T-helper 1 cell (primary cell): ENCODE measurements around the gene FDXACB1.

Source experiments
- DNase-seq, 5 donors: peaks; one replicate each; pipeline ENCODE4 v3.0.0-alpha.2; 2012 to 2020
- total RNA-seq, 4 donors: gene quantifications; one replicate each; lab custom pipeline; 2026; lab: John Stamatoyannopoulos, UW

FDXACB1 gene, protein sequence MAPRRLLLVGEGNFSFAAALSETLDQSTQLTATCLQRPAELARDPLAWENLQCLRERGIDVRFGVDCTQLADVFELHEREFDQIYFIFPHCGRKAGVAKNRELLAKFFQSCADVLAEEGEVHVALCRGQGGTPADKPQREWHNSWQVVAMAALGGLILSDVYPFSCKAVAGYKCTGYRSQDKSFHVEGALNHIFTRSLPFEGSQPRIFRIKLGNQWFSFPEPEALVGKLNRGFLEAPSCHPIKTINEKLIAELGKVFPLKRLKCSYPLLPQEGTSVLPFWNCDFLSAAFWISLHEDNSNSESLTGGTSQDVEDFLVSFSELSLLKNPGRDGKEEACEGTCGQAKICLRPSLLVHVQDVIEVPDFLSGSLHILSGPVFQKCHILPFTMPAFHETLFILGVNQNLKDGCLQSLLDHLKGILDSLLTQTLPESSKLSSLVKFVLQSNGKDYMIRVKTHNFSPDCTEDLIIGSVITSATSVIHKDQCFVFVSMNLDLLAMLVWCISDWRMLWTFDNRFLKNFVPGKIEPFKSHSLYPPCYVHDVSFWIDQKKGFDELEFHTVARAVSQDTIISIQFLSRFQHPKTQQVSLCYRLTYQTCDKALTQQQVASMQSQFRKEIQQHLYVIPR
- total RNA-seq: 0.80 to 2.5 (median 1.8) reads per million in 4 donors

DNA sequence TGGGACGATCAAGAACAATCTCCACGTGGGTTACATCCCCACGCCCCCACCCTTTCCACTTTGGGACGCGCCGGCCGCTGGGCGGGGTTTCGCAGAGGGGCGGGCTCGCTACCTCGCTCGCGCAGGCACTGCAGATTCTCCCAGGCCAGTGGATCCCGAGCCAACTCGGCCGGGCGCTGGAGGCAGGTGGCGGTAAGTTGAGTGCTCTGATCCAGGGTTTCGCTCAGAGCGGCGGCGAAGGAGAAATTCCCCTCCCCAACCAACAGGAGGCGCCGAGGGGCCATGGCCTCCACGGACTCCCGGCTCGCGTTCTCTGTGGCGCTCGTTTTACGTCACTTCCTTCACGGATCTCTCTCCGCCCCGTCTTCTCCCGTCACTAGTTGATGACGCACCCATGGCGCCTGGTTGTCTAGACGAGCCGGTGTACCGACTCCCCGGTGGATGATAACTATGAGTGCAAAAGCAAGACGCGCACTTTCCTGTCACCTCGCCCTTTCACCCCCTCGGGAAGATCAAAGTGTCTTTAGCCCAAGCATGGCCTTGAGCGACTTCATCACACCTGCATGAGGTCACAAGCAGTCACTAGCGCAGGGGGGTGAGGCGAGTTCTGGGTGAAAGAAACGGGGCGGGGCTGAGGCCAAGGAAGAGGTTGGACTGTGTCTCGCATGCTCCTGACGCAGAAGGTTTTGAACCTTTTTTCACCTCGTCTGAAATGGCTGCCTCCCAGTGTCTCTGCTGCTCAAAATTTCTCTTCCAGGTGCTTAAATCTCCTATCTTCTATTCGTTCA, at the start of gene FDXACB1, which contains the start of gene CFAP68:
TSS of gene FDXACB1 (minus strand) at position 317 of the 788 bp plus-strand sequence. CDS start at position 284, 33 bp downstream.
TSS of gene CFAP68 (plus strand) at position 693 of the 788 bp plus-strand sequence. CDS start at position 713, 20 bp downstream.
- peak; percentile 90 to 96 (median 95) for DNase-seq

DNA sequence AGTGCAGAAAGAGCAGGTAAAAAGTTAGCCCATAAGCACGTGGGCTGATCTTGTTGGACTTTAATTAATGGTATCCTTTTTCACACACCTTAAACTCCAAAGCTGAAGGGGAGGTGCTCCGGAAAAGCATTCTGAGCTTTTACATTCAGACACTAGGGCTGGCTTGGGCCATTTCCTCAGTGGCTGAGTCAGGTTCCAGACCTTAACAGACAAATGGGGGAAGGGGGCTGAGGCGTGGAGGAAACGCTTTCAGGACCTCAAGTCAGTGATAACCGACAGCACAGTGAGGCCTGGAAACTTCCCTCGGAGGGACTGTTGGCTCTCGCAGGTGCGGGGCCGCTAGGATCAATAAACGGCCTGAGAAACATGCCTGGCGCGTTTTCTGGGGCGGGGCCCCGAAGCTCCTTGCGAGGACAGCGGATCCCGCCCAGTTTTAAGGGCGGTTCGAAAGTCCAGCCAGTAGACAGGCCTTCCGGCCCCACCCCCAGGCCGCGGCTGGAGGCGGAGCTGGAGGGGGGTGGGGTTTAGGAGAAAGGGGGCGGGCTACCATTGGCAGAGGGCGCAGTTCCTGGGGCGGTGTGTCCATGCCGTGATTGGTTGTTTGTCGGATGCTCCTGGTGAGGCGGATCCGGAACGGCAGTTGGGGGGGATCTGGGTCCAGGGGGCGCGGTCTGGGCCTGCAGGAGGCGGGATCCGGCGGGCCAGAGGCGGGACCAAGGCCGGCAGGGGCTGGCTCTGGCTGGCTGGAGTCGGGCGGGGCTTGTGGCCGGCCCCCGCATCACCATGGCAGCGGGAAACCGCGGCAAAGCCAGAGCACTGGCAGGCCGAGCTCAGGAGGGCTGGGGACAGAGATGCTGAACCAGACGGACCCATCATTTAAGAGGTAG, 47.8 kb upstream of the FDXACB1 start:
- DNase-seq: peak; percentile 86 to 96 (median 88)

DNA sequence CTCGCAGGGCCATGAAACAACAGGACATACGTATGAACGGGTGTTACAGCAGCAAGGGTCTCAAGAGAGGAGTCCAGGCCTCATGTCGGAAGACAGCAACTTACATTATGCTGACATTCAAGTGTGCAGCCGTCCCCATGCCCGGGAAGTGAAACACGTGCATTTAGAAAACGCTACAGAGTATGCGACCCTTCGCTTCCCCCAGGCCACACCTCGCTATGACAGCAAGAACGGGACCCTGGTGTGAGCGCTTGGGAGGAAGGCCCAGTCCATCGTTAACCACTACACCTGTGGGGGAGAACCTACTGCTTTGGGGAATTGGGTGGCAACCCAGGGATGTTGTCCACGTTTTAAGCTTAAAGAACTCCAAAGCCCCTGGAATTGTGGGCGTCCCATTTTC, 47.0 kb upstream of the FDXACB1 start:
- DNase-seq: no peak

DNA sequence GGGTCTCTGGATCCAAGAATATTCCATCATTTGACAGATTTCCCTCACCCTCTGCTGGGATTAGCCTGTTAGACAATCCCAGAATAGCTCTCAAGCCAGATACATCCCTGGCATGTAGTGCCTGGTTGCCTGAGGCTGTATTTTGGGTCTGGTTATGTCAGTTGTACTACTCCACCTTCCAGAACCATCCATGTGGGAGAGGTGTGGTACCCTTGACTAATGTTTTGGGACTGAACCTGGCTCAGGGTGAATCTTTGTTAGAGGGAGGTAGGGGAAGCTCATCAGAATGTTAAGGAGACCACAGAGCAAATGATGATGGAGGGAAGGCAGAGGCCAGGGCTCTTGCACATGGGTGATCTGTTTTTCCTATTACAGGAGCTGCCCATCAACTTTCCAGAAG, 45.0 kb upstream of the FDXACB1 start:
- no peak for DNase-seq

DNA sequence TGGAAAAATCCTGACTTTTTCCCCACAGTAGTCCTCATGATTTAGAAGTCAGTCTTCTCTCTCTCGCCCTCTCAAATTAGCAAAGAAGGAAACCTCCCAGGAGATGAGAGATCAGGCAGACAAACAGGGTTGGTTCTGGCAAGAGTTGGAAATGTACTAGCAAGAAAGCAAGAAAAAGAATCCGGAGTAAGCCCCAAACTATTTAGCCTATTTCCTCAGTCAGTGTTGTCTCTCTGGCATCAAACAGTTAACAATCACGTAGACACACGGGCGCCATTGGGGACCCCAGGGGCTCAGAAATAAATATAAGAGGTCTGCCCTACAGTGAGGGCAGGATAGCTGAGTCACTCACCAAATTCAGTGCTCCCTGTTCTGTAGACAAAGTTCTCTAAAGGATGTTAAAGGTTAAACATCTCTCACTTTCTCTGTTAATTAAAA, 44.4 kb upstream of the FDXACB1 start:
- no peak for DNase-seq

DNA sequence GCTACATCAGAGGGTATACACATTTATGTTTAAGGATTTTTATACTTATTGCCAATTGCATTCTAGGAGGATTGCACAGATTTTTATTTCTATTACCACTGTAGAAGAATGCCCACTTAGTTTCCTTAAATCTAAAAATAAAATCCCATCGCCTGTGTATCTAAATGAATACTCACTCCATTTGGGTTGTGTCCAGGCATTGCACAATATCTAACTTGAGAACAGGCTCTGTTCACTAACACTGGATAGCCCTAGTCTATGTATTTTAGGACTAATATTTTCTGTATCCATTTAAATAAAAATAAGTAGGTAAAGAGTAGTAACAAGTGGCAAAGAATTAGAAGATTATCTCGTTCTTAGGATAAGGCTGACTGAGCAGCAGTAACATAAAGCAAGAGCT, 43.8 kb upstream of the FDXACB1 start:
- no peak for DNase-seq

DNA sequence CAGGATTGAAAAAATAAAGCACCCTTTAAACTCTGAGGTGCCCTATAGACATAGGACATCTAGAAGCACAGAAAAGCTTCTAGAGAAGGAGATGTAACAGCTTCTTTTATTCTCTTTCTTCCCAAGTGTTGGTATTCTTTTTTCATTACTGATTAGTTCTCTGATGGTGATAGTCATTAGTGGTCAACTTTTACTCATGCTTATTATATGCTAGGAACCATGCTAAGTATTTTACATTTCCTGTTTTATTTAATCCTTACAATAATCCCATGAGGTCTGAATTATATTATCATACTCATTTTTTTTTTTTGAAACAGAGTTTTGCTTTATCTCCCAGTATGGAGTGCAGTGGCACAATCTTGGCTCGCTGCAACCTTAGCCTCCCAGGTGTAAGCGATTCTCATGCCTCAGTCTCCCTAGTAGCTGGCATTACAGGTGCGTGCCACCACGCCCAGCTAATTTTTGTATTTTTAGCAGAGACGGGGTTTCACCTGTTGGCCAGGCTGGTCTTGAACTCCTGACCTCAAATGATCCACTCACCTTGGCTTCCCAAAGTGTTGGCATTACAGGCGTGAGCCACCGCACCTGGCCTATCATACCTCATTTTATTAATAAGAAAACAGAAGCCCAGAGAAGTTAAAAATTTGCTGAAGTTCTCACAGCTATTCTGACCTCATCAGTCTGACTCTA, 42.7 kb upstream of the FDXACB1 start:
- DNase-seq: no peak

DNA sequence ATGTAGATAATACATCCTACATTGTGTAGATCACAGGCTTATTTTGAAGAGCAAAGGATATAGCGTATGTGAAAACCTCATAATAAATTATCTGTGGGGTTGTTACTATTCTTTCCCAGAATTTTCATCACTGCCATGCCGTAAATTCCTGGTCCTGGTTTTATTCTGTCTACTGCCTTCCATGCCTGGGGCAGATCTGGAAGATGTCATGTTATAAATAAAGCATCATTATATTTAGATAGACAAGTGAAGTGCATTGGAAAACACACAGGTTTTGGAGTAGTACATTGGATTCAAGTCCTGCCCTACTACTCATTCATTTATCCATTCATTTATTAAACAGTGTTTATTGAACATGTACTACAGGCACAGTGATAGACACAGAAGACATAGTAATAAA, 41.9 kb upstream of the FDXACB1 start:
- DNase-seq: no peak

DNA sequence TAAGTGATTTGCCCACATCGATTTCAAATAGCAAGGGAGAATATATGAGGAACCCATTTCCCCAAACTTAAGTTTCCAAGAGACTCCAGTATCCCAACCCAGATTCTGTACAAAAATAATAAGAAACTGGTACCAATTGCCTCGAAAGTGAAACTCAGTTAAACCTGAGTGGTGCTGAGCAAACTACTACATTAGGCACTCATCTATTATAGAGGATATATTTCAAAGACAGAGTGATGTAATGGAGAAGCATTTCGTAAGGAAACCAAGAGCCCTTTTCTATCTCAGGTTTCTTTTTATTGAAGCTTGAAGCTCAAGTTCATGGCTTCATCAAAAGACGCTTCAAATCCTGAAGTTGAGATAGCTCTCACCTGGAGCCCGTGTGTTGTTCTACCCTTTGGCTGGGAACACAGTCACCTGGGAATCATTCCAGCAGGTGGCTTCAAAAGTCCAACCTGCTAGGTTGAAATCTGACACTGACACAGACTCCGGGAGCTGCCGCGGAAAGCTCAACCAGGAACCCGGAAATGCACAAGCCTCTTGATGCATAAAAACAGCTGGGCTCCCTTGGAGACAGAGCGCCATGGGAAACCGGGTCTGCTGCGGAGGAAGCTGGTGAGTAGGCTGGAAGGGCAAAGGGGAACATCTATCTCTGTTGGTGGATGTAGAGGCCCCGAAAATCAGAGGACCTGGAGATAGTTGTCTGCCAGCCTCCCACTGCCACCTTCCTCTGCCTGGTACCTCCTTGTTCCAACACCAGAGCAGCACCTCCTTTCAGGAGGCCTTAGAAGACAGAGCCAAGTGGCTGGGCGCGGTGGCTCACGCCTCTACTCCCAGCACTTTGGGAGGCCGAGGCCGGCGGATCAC, 39.7 kb upstream of the FDXACB1 start, which contains the start of gene C11orf52:
TSS of gene C11orf52 (plus strand) at position 524 of the 867 bp plus-strand sequence. CDS start at position 584, 60 bp downstream.
- no peak for DNase-seq

DNA sequence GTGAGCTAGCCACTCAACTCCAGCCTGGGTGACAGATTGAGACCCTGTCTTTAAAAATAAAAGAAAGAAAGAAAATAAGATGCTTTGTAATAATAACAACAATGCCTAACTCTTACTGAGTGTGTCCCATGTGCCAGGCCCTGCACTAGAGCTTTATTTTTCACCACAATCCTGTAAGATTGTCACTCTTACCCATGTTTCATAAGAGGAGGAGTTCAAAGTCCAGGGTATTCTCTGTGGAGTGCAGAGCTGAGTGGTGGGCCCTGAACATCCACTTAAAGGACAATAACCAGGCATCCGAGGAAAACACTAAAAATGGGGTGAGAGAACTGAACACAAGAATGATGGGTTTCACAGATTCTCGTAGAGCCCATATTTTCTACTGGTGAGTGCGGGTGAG, 38.8 kb upstream of the FDXACB1 start:
- DNase-seq: no peak

DNA sequence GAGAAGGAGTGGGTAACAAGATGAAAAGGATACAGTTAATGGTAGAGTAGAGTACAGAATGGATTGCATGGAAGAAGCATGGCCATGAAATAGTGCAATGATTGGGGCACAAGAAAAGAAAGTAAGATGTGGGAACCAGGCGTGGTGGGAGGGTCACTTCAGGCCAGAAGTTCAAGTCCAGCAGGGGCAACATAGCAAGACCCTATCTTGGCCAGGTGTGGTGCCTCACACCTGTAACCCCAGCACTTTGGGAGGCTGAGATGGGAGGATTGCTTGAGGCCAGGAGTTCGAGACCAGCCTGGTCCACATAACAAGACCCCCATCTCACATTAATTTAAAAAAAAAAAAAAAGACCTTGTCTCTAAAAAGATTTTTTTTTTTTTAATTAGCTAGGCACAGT, 38.3 kb upstream of the FDXACB1 start:
- no peak for DNase-seq

DNA sequence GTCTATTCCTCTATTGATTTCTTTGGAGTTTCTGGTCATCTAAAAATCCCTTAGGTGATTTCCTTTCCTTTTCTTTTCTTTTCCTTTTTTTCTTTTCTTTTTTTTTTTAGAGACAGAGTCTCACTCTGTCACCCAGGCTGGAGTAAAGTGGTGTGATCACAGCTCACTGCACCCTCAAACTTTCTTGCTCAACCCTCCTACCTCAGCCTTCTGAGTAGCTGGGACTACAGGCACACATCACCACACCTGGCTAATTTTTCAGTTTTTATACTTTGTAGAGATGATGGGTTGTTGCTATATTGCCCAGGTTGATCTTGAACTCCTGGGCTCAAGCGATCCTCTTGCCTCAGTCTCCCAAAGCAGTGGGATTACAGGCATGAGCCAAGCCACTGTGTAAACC, 37.8 kb upstream of the FDXACB1 start:
- DNase-seq: no peak

DNA sequence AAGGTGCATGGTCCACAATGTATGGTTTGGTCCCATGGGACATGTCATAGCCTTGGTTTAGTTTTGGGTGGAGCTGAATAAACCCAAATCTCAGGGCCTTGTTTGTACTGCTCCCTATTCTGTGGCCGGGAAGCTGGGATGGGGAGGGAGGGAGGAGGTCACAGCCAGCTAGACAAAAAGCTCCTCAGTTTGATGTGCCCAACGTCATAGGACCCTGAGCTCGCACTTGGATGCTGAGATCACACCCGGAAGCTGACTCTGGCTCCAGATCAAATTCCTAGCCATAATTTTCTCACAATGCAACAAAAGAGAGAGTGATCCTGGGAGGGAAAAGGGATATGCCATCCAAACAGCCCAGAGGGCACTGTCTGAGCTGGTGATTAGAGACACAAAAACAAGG, 35.0 kb upstream of the FDXACB1 start:
- DNase-seq: no peak

DNA sequence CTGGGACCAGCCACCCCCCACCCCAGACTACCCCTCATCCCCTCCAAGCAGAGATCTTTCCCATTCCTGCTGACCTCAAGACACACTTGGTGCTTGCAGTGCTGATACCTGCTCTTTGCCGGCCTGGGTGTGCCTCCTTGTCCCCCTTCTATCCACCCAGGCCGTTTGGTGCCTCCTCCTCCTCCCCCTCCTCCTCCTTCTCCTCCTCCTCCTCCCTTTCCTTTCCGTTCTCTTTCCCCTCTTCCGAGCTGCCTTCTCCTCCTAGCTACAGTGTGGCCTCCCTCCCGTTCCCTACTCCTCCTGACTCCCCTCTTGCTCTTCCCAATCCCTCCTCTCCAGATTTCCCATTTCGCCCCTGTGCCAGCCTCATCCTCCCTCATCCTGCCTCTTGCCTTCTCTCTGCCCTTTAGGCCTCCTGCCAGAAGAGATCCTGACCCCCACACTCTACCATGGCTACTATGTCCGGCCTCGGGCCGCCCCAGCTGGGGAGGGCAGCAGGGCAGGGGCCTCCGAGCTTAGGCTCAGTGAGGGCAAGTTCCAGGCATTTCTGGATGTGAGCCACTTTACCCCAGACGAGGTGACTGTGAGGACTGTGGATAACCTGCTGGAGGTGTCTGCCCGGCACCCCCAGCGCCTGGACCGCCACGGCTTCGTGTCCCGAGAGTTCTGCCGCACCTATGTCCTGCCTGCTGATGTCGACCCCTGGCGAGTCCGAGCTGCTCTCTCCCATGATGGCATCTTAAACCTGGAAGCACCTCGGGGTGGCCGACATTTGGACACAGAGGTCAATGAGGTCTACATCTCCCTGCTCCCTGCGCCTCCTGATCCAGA, 34.3 kb upstream of the FDXACB1 start:
- DNase-seq: no peak

DNA sequence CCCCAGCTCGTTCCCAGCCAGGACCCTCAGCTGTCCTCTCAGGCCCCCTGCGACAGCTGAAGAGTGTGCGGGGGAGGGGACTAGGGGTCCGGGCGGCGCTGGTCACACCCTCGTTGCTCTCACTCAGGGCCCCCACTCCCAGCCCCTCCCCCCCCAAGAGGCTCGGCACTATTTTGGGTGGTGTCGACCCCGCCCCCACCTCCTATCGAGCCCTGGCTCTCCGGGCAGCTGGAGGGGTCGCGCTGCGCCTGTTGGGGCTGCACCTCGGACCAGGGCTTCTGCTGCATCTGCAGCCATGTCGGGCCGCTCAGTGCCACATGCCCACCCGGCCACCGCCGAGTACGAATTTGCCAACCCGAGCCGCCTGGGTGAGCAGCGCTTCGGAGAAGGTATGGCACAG, 33.6 kb upstream of the FDXACB1 start, which contains the start of gene HSPB2:
TSS of gene HSPB2 (plus strand) at position 200 of the 400 bp plus-strand sequence. CDS start at position 296, 96 bp downstream.
- no peak for DNase-seq

DNA sequence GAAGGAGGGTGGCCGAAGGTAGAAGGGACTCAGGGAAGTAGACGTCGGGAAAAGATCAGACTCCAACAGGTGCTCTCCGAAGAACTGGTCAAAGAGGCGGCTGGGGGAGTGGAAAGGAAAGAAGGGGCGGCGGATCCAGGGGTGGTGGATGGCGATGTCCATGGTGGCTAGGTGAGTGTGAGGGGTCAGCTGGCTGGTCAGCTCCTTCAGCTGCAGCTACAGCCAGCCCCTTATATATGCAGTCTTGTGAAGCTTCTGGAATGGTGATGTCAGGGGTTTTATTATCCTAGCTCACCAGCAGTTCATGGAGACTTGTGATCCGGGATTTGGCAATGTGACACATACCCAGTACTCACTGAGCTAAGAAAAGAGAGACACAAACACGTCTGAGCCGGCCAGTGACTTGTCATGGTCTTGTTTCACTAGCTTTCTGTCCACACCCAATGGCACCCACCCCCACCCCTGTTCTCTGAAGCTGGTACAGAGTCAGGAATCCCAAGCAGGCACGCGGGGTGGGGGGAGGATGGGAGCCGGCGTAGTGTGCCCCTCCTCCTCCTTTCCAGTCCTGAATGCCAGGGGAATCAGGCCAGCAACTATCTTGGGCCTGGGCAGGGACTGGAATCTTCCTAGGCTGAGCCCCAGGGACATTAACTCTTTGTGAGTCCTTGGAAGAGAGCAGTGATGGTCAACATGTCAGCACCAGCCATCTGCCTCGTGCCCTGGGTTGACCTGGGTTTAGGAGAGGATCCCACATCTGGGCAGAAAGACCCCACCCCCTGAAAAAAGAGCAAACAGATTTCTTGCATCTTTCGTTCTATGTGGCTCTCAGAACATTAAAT, 32.8 kb upstream of the FDXACB1 start, which contains the start of gene CRYAB:
TSS of gene CRYAB (minus strand) at position 208 of the 839 bp plus-strand sequence. CDS start at position 162, 46 bp downstream.
- no peak for DNase-seq

DNA sequence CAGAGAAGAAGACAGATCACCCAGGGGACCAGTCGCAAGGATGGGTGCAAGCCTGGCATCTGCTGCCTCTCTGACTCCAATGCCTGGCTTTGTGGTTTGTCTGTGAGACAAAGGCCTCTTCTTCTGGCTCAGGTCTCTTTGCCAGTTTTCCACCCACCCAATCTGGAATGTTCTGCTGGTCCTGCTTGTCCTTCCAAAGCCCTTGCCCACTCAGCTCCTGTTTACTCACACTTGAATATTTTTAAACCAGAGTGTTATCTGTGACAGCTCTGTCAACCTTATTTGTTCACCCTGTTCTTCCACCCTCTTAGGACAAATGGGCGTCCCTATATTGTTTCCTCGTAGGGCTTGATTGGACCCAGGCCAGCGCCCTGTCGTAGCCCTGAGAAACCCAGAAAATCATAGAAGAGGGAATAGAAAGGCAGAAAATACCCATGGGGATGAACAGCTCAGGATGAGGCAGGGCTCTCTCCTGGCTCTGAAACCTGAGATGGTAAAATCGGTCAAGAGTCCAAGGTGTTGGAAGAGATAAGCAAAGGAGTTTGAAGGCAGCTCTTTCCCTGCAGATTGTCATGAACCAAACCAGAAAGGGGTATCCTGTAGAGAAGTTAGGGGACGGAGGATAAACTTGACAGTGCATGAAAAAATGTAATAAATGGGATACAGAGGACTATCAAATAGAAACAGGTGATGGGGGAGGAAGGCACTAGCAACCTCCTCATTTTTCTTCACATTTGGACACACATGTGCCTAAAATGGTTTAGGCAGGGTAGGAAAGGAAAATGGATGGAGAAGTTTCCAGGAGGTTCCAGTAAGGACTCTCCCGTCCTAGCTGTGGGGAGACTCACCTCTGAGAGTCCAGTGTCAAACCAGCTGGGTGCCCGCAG, 32.0 kb upstream of the FDXACB1 start:
- no peak for DNase-seq
